GM12875 (cell line): ENCODE results near the gene PRKAG2.

Experiments
- H3K4me3 ChIP-seq: one replicate; pipeline ENCODE4 v1.5.1; 2011; ENCODE audit warnings: low read depth, low read length, control low read depth
- CTCF ChIP-seq: IDR thresholded peaks from 2 replicates; pipeline ENCODE4 v1.5.1; 2011; ENCODE audit warnings: low read depth, mild to moderate bottlenecking, control low read depth, inconsistent platforms, low read length, moderate library complexity, borderline replicate concordance; ENCODE audit not compliant: insufficient read depth

PRKAG2 gene

GRCh38 chr7:151818674-151819519, 58.0 kb downstream of the PRKAG2 start:
- H3K4me3 ChIP-seq: no peak overlapping the region
- no peak for TF ChIP-seq CTCF

GRCh38 chr7:151817981-151818673, 58.8 kb downstream of the PRKAG2 start:
- no peak for TF ChIP-seq CTCF
- H3K4me3 ChIP-seq: no peak overlapping the region

GRCh38 chr7:151817315-151817690, 59.6 kb downstream of the PRKAG2 start:
- no peak for TF ChIP-seq CTCF
- no peak overlapping the region for H3K4me3 ChIP-seq

- H3K4me3 ChIP-seq: no peak overlapping the region
- no peak for TF ChIP-seq CTCF
Observed at GRCh38 chr7:151816562-151817314, 60.2 kb downstream of the PRKAG2 start.

GRCh38 chr7:151815419-151815818, 61.5 kb downstream of the PRKAG2 start:
- H3K4me3 ChIP-seq: no peak overlapping the region
- no peak for TF ChIP-seq CTCF

- no peak for TF ChIP-seq CTCF
- no peak overlapping the region for H3K4me3 ChIP-seq
Observed at GRCh38 chr7:151814400-151815009, 62.4 kb downstream of the PRKAG2 start.
